NOMO-1 (cell line): Measurements from ENCODE around the gene KLK5.
A peak's percentile ranks its signal among the peaks of the same experiment; 100 is the strongest.
"Not testable (repeated sequence)": the region's sequence is repeated elsewhere in the genome, so short reads cannot be mapped to it uniquely, and the experiment has no call there.

ENCODE experiments used
- DNase-seq, 2 experiments: peaks; one replicate each; lab custom pipeline; 2025; ENCODE audit not compliant: unreplicated experiment in 2 of 2; lab: John Stamatoyannopoulos, UW

The KLK5 gene

DNA sequence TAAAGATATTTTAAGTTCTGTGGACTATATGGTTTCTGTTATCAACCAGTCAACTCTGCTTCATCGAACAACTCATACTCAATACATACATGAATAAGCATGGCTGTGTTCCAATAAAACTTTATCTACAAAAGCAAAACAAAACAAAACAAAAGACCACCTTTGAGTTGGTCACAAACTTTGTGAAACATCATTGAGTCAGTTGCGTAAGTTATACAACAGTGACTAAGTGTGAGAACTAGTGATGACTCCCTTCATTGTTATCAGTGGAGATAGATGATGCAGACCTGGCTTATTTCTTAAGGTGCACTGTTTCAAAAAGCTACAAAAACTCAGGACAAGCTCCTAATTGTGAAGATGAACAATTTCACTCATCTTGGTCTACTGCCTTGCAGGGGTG, 27.1 kb downstream of the KLK5 start:
- DNase-seq, result no peak

DNA sequence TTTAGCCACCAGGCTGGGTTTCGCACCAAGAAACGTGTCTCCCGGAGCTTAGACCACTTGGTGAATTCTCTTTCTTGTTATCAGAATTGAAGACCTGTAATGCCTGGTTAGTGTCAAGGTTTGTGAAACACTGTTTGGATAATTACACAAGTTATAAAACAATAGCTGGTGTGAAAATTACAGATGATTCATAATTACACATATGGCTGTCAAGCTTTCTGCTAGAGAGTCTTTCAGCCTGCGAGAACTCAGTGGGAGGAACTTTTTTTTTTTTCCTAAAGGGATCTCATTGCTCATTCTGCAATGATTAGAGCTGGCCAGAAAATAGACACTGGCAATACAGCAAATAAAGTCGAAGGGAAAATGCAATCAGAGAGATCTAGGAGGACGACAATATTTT, 28.3 kb downstream of the KLK5 start:
- no peak for DNase-seq

DNA sequence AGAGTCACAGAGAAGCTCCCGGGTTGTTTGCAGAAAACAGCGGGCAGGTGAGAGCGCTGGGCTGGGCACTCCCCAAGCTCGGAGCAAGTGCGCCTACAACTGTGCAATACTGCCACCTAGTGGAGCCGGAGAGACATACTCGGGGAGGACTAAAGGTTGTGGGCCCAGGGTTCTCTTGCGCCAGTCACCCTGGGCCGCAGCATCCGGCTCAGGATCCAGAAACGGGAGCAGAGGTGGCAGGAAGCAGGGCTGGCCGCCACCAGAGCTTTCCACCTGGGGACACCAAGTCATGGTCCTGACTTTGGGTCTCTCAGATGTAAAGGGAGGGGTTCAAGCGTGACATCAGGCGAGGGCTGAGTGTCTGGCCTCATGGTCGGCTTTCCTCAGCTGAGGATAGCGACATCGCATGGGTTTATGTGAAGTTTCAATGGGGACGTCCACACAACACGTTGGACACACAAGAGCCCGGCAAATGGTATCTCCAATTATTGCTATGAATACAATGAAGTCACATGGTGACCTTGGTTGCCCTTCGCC, 30.5 kb downstream of the KLK5 start:
- peak; percentile 77 to 83 for DNase-seq

DNA sequence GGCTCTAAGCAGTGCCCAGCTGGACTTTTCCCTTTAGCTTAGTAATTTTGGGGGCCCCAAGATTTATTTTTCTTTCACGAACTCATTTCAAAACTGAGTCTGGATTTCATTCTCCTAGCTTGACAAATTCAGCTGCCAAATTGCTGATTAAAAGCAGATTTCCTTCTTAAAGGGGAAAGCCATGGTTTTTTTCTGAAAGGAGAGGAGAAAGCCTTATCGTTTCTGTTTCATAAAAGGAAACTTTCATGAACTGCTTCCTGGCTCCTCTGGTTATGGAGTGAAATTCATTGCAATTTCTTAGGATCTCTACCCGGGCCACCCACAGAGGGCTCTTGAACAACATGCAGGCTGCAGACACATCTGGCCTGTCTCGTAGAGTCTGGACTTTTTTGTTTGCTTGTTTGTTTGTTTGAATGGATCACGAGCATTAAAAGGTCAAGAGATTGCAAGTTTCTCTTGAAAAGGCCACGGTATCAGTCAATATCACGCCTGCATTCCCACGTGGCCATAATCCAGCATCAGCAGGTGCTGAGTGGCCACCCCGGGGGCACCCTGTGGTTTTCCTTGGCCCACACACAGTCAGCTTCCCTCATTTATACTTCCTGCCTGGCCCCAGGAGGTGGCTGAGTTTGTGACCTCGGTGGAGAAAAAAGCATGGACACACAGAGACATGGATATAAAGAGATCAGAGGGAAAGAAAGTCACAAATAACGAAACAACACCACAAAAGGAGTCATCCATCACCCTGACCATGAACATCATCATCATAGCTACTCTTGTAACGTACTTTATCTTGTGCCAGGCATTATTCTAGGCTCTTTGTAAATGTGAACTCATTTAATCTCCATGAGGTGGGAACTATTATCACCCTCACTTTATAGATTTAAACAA, 31.2 kb downstream of the KLK5 start:
- no peak for DNase-seq

DNA sequence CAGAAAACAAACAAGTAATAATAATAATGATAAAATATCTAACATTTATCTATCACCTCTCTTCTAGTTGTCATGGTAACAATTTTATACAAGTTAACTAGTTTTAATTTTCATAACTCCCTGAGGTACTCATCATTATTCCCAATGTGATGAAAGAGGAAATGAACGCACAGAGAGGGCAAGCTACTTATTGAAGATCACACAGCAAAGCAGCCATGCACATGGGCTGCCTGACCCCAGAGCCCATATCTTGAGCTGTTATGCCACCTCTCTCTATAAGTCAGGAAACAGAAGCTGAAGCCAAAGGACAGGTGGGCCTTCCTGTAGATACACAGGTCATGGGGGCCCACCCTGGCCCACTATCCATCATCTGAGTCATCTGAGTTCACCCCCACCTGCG, 36.8 kb downstream of the KLK5 start:
- DNase-seq, result no peak

DNA sequence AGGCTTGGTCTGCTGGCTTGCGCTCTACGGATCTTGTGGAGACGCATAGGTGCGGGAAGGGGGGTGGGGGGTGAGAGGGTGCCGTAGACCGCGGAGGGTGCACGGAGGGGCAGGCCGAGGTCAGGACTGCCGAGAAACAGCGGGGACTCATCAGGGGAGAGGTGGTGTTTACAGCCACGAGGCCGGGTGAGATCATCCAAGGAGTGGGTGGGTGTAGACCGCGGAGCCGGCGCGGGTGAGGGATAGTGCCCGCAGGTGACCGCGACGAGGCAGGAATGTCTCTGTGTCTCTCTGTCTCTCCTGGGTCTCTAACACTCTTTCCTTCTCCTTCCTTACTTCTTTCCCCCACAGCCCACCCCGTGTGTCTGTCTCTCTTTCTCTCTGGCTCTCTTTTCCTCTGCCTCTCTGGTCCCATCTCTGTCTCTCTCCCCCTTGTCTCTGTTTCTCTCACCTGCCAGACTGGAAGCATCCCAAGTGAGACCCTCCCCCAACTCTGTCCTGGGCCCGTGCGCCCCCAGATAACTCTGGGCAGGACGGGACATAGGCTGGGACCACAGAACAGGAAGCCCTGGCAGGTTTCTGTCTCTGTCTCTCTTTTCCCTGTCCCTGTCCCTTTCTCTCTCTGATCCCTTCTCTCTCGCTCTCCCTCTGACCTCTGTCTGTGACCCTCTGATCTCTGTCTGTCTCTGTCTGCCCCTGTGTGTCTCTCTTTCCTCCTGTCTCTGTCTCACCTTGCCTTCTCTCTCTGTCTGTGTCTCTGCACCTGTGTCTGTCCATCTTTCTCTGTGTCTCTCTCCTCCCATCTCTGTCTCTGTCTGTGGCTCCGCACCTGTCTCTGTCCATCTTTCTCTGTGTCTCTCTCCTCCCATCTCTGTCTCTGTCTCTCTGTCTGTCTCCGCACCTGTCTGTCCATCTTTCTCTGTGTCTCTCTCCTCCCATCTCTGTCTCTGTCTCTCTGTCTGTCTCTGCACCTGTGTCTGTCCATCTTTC, 39.8 kb downstream of the KLK5 start:
- DNase-seq, result no peak

DNA sequence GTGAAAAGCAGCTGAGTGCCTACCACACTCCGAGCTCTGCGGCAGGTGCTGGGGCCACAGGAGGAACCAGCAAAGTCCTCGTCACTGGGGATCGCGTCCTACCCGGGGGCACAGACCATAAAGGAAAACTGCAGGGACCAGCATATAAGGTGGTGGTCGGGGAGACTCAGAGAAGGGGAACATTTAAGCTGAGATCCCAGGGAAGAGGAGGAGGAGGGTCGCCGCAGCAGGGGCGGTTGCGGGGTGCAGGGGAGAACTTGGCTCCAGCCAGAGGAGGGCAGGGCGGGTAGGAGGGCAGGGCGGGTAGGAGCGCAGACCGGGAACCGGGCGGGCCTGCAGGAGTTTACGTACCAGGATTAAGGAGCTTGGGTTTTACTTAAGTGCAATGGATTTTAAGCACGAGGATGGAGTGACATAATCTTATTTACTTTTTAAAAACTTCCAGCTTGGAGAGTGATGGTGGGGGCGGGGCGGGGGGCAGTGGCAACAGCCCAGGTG, 40.7 kb downstream of the KLK5 start:
- DNase-seq, result no peak

DNA sequence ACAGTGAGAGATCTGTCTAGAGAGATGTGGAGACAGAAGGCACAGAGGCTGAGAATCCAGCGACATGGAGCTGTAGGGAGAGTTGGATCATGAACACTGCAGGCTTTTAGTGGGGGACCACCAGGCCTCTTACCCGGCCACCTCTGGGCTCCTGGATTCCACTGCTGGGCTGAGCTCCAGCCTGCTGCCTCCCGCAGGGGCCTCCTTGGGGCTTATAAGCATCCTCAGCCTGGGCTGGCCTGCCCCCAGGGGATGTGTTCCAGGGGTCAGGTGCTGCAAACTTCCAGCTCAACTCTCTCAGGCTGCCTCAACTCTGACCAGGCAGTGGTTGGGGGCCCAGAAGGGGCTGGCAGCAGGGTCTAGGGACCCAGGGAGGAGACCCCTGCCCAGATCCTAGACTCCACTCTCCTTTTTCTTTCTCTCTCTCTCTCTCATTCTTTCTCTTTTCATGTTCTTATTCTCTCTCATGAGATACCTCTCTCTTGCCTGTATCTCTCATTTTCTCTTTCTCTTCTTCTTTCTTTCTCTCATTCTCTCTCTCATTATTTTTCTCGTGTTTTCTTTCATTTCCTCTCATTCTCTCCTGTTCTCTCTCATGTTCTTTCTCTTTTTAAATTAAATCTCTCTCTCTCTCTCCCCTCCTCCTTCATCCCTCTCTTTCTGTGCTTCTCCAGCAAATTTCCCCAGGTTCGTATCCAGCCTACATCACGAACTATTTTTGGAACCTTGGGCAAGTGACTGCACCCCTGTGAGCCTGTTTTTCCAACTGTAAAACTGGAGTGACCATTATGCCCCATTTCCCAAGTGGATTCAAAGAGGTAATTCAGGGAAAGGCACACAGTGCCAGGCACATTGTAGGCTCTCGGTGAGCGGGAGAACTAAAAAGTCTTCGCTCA, 41.4 kb downstream of the KLK5 start, which contains the start of gene KLK4:
KLK4 (minus strand) TSS at position 190 of the 896 bp plus-strand sequence. CDS start 657 bp downstream, outside the sequence.
- DNase-seq, result no peak

DNA sequence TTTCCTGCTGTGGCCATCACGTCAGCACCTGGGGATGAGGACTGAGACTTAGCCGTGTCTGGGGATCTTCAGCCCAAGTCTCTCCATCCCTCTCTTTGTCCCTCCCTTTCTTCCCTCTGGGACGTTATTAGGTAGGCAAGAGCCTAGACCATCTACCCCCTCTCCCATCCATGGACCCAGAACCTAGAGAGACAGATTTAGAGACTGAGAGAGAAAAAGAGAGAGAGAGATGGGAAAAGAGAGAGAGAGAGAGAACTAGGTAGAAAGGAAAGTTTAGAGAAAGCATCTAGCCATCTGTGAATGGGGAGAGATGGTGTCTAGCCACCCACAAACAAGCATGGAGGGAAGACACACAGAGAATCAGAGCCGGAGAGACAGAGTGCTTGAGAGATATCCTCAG, 42.1 kb downstream of the KLK5 start:
- DNase-seq, result no peak

DNA sequence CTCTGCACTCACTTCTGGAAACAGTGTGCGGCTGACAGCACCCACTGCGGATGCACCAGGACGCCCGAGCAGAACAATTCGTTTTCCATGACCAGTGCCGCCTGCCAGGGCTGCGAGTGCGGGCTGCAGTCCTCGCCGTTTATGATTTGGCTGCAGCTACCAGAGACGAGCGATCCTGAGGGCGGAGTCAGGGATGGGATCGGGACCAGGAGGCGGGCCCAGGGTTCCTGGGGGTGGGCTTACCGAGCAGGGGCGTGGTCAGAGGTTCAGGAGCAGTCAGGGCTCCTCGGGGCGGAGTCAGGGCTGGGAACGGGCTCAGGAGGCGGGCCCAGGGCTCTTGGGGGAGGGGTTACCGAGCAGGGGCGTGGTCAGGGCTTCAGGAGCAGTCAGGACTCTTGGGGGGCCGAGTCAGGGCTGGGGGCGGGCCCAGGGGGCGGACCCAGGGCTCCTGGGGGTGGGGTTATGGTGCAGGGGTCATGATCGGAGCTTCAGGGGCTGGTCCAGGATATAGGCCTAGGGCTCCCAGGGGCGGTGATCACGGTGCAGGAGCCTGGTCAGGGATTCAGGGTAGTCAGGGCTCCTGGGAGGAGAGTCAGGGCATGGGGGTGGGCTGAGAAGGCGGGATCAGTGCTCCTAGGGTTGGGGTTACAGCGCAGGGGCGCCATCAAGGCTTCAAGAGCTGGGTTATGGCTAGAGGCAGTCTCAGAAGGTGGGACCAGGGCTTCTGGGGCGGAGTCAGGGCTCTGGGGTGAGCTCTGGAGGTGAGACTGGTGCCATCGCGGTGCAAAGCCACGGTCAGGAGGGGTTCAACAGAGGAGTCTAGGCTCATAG, 43.4 kb downstream of the KLK5 start:
- DNase-seq, result no peak

DNA sequence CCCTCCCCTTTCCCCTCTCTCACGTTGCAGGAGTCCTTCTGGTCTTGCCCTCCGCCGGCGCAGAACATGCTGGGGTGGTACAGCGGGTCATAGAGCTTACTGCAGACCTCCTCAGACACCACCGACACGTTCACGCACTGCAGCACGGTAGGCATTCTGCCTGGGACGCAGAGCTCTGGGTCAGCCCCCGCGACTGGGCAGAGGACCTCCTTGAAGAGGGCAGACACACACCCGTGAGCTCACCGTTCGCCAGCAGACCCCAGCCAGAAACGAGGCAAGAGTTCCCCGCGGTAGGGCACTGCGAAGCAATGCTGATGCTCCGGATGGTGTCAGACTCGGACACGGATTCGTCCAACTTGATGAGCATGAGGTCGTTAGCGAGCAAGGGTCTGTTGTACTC, 44.5 kb downstream of the KLK5 start:
- DNase-seq, result no peak

DNA sequence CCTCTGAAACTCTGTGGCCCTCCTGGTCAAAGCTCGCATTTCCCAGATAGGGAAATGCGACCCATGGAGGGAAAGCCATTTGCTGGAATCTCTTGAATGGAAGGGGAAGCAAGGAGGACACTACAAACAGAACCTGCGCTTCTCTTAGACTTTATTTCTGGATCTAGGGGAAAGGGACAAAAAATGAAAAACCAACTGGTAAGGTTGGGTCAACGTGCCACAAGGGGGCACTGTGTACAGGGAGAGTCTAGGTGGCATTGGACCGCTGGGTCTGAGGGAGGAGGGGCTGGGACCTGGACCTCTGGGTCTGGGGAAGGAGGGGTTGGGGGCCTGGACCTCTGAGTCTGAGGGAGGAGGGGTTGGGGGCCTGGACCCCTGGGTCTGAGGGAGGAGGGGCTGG, 46.6 kb downstream of the KLK5 start:
- peak in 1 of 2 experiments; percentile 32 for DNase-seq

DNA sequence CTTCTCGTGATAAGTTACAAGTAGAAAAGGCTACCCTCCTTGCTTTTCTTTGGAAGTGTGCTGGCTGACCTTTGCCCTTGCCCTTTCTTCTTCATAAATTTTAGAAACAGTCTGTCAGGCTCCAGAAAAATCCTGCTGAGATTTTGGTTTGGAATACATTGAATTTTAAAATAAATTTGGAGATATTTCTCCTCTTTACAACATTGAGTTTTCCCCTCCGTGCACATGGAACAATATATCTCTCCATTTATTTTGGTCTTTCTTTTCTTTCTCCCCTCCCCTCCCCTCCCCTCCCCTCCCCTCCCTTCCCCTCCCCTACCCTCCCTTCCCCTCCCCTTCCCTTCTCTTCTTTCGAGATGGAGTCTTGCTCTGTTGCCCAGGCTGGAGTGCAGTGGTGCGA, 50.2 kb downstream of the KLK5 start:
- no peak for DNase-seq

DNA sequence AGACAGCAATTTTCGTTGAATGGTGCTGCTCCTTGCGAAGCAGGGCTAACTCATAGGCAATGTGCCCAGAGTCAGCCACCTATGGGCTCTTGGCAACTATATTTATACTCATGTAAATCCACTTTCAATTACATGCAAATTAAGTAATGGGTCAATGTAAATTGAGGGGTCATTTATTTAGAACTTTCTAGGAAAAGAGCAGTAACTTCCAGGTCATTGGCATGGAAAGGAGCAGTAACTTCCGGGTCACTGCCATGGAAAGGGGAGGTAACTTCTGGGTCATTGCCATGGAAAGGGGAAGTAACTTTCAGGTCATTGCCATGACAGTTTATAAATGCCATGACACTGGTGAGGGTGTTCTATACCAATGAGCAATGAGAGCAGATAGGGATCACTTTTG, 53.3 kb downstream of the KLK5 start:
- no peak for DNase-seq

DNA sequence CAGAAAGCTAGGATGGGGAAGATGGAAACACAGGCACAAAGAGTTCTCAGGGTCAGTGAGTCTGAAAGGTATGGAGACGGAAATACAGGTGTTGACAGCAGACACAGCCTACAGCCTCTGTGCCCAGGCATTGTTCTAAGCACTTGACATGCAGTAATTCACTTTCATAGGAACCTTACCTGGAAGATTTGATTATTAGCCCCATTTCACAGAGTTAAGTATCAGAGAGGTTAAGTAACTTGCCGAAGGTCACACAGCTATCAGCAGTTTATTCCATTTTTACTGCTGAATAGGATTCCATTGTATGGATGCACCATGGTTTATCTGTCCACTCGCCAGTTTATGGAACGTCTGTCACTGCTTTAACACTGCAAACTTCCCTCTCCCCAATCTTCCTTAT, 54.8 kb downstream of the KLK5 start:
- no peak for DNase-seq

DNA sequence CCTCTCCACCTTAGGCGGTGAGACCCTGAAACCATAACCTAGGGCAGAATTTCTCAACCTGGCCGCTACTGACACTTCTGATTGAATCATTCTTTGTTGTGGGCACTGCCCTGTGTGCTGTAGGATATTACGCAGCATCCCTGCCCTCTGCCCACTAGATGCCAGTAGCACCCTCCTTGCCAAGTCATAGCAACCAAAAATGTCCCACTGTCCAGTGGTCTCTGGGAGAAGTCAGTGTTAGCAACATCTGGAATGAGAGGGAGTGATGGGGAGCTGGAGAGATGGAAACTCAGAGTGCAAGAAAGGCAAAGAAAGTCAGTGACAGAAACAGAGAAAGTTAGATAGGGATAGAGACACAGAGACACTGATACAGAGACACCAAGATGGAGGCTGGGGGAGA, 55.2 kb downstream of the KLK5 start:
- DNase-seq, result no peak

DNA sequence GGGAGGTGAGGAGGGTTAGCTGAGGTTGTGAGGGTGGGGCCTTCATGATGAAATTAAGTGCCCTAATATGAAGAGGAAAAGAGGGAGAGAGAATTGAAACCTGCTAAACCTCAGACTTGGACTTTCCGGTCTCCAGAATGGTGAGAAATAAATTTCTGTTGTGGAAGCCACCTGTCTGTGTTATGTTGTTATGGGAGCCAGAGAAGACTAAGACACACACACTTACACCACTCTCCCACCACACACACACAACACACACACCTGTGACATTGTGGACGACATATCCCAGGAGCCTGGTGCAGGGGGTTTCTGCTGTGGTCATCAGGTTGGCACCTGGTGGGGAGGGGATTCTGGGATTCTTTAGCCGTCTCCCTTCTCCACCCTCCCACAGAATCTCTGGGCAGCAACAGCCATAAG, 55.6 kb downstream of the KLK5 start:
- DNase-seq, result no peak

DNA sequence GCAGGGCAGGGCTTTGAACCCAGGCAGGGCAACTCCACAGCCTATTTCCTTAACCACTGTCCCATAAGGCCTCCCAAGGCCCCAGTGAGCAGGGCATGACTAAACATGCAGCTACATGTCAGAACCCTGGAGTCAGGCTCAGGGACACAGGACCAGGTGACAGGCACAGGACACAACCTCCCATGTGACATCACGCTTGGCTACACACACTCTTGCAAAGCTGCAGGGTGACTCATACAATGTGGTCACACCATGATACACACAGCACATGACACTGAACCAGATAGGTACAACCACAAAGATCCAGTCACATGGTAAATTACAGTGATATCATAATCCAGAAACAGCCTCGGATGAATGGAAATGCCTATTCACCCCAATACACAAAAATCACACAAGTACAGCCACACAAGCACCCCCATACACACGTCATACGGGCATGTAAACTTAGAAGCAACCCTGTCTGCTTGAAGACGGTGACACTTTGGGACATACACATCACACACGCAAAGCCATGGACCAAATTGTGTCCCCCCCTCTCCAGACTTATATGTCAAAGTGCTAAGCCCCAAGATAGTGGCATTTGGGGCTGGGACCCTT, 56.1 kb downstream of the KLK5 start:
- DNase-seq, result no peak

DNA sequence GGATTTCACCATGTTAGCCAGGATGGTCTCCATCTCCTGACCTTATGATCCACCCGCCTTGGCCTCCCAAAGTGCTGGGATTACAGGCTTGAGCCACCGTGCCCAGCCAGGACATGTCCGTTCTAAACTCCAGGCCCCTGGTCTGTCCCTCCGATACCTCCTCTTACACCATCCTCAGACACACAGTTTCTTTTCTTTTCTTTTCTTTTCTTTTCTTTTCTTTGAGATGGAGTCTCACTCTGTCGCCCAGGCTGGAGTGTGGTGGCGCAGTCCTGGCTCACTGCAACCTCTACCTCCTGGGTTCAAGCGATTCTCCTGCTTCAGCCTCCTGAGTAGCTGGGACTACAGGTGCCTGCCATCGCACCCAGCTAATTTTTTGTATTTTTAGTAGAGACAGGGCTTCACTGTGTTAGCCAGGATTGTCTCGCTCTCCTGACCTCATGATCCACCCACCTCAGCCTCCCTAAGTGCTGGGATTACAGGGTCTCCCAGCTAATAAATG, 56.7 kb downstream of the KLK5 start:
- not testable (repeated sequence) for DNase-seq
